OCI-LY3 (cell line): ENCODE results near the gene DOP1B.

Experiments
- EZH2phosphoT487 ChIP-seq: fragments of 200-600 bp; shearing (Covaris generic); IDR thresholded peaks from 2 replicates; pipeline ENCODE4 v1.6.1; 2018; ENCODE audit warnings: antibody characterized with exemption, mixed run types, low read depth
- TF ChIP-seq, protein P1 (sequence below): fragments of 200-600, 300-600 bp; sonication (generic); IDR thresholded peaks from 2 replicates; pipeline ENCODE4 v1.5.1; 2014; ENCODE audit warnings: antibody characterized with exemption, low read length, low read depth

DNA sequence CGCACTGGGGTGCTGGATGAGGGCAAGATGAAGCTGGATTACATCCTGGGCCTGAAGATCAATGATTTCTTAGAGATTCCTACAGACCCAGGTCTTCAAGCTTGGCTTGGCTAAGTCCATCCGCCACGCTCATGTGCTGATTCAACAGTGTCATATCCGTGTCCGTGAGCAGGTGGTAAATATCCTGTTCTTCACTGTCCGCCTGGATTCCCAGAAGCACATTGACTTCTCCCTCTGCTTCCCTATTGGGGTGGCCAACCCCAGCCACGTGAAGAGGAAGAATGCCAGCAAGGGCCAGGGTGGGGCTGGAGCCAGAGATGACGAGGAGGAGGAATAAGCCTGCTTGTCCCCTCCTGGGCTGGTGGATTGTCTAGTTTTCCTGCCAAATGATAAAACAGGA lies 23.9 kb upstream of the DOP1B start:
- TF ChIP-seq, protein P1, sequence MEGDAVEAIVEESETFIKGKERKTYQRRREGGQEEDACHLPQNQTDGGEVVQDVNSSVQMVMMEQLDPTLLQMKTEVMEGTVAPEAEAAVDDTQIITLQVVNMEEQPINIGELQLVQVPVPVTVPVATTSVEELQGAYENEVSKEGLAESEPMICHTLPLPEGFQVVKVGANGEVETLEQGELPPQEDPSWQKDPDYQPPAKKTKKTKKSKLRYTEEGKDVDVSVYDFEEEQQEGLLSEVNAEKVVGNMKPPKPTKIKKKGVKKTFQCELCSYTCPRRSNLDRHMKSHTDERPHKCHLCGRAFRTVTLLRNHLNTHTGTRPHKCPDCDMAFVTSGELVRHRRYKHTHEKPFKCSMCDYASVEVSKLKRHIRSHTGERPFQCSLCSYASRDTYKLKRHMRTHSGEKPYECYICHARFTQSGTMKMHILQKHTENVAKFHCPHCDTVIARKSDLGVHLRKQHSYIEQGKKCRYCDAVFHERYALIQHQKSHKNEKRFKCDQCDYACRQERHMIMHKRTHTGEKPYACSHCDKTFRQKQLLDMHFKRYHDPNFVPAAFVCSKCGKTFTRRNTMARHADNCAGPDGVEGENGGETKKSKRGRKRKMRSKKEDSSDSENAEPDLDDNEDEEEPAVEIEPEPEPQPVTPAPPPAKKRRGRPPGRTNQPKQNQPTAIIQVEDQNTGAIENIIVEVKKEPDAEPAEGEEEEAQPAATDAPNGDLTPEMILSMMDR, result no peak
- TF ChIP-seq EZH2phosphoT487, result no peak
